ENCODE measurements around the gene ATP1A2. TPM values are rescaled to one million over a fixed set of nuclear protein-coding genes. Genes with fewer than 3 reads are reported as not detected.

Gene ATP1A2
- total and polyA plus RNA-seq, 2 donors (not counting 3 experiments of a cell fraction or from before 2014, with no cell fraction given): not detected

GRCh38 chr1:160101717-160102522 lies 13.6 kb upstream of the ATP1A2 start:
- Histone ChIP-seq H3K4me1 (ENCODE audit: control insufficient read depth, extremely low read depth, insufficient read depth, low read length) (peaks cover 7% of the 10 kb centered on the region), H3K79me2 (ENCODE audit: control insufficient read depth, insufficient read depth, low read length) (no peaks in the 10 kb centered on the region), H3K9me1 (replicated peaks; ENCODE audit: control insufficient read depth, extremely low read depth, insufficient read depth, low read length) (no peaks in the 10 kb centered on the region), H2AFZ (ENCODE audit: low read depth, low read length) (no peak overlapping the region), H3K27ac (ENCODE audit: insufficient read depth, low read depth, low read length) (no peak overlapping the region), H4K20me1 (replicated peaks; ENCODE audit: control insufficient read depth, extremely low read depth, insufficient read depth, low read length) (no peaks in the 10 kb centered on the region), H3K4me3 (replicated peaks in 1 of 3; ENCODE audit: insufficient read depth in 1 of 3, low read depth in 1 of 3, low read length in 3 of 3) (no peak overlapping the region), H3K27me3 (ENCODE audit: control insufficient read depth in 2 of 2, insufficient read depth in 2 of 2, low read length in 2 of 2) (peaks cover 25 to 38% of the 10 kb centered on the region in 2 experiments), H3K4me2 (ENCODE audit: insufficient read depth, low read length) (no peak overlapping the region), H3K9ac (replicated peaks; ENCODE audit: extremely low read depth, insufficient read depth, low read length) (no peak overlapping the region), H3K9me3 (replicated peaks; ENCODE audit: control insufficient read depth, insufficient read depth, low read length) (no peaks in the 10 kb centered on the region), H3K36me3 (ENCODE audit: control insufficient read depth in 2 of 2, extremely low read depth in 1 of 2, insufficient read depth in 2 of 2, low read length in 2 of 2) (no peaks in the 10 kb centered on the region)
- BruUV-seq (replicated peaks): no TSS peak
- DNase-seq (ENCODE audit: low read depth, low spot score): no peak
- intact Hi-C loops (cut with micrococcal nuclease) (loop anchor here (1.0 to 10.0 kb wide), 10 partner anchors 91 to 503 kb away; partner anchors contain the start of genes COPA, NCSTN and PEX19), dilution Hi-C loops (cut with MboI; ENCODE audit: extremely low pct_ligation_motif_present, low sequenced_read_pairs) (no loop called here)
- no peak for TF ChIP-seq CTCF (IDR thresholded peaks at IDR 0.05; ENCODE audit: extremely low read depth in 1 of 2, insufficient read depth in 1 of 2, low read depth in 1 of 2, low read length in 2 of 2)
- TF ChIP-seq GATA2 (IDR thresholded peaks at IDR 0.05; ENCODE audit: insufficient read depth, insufficient read length, low read depth, low read length): no peak
- no peak for TF ChIP-seq EZH2 (IDR thresholded peaks at IDR 0.05; ENCODE audit: borderline replicate concordance, low read depth, low read length, severe bottlenecking)
- TF ChIP-seq MYC (IDR thresholded peaks at IDR 0.05; ENCODE audit: low read depth, low read length): no peak
- TF ChIP-seq POLR2A (IDR thresholded peaks at IDR 0.05; ENCODE audit: low read depth, low read length): no peak
- TF ChIP-seq POLR2AphosphoS5 (IDR thresholded peaks at IDR 0.05; ENCODE audit: insufficient read depth, low read depth, low read length): no peak
- TF ChIP-seq JUN (IDR thresholded peaks at IDR 0.05; ENCODE audit: borderline replicate concordance, insufficient read depth, insufficient read length, low read depth): no peak
- TF ChIP-seq FOS (IDR thresholded peaks at IDR 0.05; ENCODE audit: borderline replicate concordance, insufficient read depth, low read length): no peak
- no peak for TF ChIP-seq MAX (IDR thresholded peaks at IDR 0.05; ENCODE audit: insufficient read depth, insufficient read length)
- no peak for FAIRE-seq
- CTCF ChIA-PET: interaction anchor here (0.6 to 7.1 kb wide), 19 partner anchors 7 to 508 kb away, joined by 3 to 145 read pairs (median 6); partner anchors contain the start of genes CASQ1, DCAF8, KCNJ9 and PEX19
- POLR2A ChIA-PET: no interaction called here

Measured in endothelial cell of umbilical vein (primary cell).